Lower lobe of right lung (tissue), 2 donors: Measurements from ENCODE around the gene PDGFC. TPM values are rescaled to one million over a fixed set of nuclear protein-coding genes. Genes with fewer than 3 reads are reported as not detected.

ENCODE experiments used
- ATAC-seq, 2 donors: fragments of 200-7000 bp; cut with Tn5 transposase; one replicate each; pipeline ENCODE4 v1.9.1; 2020 to 2022; ENCODE audit warnings: mild to moderate bottlenecking in 2 of 2, moderate library complexity in 2 of 2
- DNase-seq: peaks from one replicate; pipeline ENCODE4 v3.0.0-alpha.2; 2020
- H3K27ac ChIP-seq: fragments of 200-600 bp; one replicate; pipeline ENCODE4 v1.8.0; 2022
- H3K27me3 ChIP-seq: fragments of 200-600 bp; one replicate; pipeline ENCODE4 v1.8.0; 2022; ENCODE audit warnings: low read depth
- H3K36me3 ChIP-seq: fragments of 200-600 bp; one replicate; pipeline ENCODE4 v1.8.0; 2022; ENCODE audit warnings: mild to moderate bottlenecking
- H3K4me1 ChIP-seq: fragments of 200-600 bp; one replicate; pipeline ENCODE4 v1.8.0; 2022
- H3K4me3 ChIP-seq: fragments of 200-600 bp; one replicate; pipeline ENCODE4 v1.8.0; 2022; ENCODE audit warnings: mild to moderate bottlenecking
- H3K9me3 ChIP-seq: fragments of 200-600 bp; one replicate; pipeline ENCODE4 v1.8.0; 2022
- intact Hi-C: fragments of 100-400 bp; cut with DNase I; formaldehyde crosslinking; loops from one replicate; pipeline ENCODE4 v1.11.0; 2022
- total RNA-seq: library from RNA; stranded (reverse); fragmentation: NEBNext Ultra II Directional; extraction: Animal tissue kit (Norgen Biotek cat#: 25700); gene quantifications from one replicate; pipeline ENCODE4 v1.2.1, GENCODE V29; 2021
- TF ChIP-seq, protein P1 (sequence below): fragments of 200-600 bp; IDR thresholded peaks from one replicate; pipeline ENCODE4 v1.8.0; 2022; ENCODE audit warnings: antibody characterized with exemption, mild to moderate bottlenecking
- donor health status: DM: no; HTN: yes; CAD: no; lungs with severe emphysema.

Gene PDGFC
- total RNA-seq, 1 donor from 2014 or later: 30.6 TPM

DNA sequence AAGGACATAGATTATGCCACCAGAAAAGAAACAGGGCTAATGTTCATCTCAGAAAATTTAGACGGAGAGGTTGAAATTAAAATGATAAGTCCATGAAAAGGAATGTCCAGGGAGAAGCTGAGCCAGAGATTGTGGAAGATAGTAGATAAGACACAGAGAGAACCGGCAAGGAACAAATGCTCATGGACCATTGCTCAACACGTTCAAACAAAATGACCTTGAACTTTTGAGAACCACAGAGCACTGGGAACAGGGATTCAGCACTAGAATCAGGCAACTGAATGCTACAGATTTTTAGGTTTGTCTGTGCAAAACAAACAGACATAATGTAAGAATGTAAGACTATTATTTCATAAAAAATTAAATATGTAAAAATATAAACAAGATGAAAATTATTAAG is 206.3 kb downstream of the PDGFC start:
- Histone ChIP-seq H3K9me3 (no peaks in the 10 kb centered on the region), H3K4me1 (peaks cover 4% of the 10 kb centered on the region), H3K27me3 (no peaks in the 10 kb centered on the region), H3K27ac (no peak overlapping the region), H3K4me3 (no peak overlapping the region), H3K36me3 (no peaks in the 10 kb centered on the region)
- DNase-seq: no peak
- TF ChIP-seq, protein P1, sequence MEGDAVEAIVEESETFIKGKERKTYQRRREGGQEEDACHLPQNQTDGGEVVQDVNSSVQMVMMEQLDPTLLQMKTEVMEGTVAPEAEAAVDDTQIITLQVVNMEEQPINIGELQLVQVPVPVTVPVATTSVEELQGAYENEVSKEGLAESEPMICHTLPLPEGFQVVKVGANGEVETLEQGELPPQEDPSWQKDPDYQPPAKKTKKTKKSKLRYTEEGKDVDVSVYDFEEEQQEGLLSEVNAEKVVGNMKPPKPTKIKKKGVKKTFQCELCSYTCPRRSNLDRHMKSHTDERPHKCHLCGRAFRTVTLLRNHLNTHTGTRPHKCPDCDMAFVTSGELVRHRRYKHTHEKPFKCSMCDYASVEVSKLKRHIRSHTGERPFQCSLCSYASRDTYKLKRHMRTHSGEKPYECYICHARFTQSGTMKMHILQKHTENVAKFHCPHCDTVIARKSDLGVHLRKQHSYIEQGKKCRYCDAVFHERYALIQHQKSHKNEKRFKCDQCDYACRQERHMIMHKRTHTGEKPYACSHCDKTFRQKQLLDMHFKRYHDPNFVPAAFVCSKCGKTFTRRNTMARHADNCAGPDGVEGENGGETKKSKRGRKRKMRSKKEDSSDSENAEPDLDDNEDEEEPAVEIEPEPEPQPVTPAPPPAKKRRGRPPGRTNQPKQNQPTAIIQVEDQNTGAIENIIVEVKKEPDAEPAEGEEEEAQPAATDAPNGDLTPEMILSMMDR: no peak
- intact Hi-C loops: no loop called here
- no peak for ATAC-seq

- TF ChIP-seq, protein P1: no peak
- H3K27ac ChIP-seq: no peak overlapping the region
- intact Hi-C loops: no loop called here
- H3K4me1 ChIP-seq: no peaks in the 10 kb centered on the region
- DNase-seq (no peak), ATAC-seq (no peak)
- H3K27me3 ChIP-seq: no peaks in the 10 kb centered on the region
- no peak overlapping the region for H3K4me3 ChIP-seq
- H3K9me3 ChIP-seq: no peaks in the 10 kb centered on the region
- no peaks in the 10 kb centered on the region for H3K36me3 ChIP-seq
Observed at GRCh38 chr4:156764846-156765245, 206.8 kb downstream of the PDGFC start.

DNA sequence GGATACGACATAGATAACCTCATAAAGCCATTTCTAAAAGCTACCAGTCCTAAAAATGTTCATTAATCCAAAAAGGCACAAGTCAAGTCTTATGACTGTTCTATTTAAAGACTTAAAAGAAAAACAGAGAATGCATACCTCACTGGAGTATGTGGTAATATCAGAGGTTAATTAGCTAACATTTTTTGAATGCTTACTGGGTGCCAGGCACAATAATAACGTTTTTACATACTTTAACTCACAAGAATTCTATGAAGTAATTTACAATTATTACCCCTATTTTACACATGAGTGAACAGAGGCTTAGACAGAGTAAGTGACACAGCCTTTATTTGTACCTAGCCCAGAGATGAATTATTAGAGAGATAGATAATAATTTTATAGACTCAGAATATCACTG is 207.5 kb downstream of the PDGFC start:
- no peak for DNase-seq
- no peaks in the 10 kb centered on the region for H3K27me3 ChIP-seq
- no peaks in the 10 kb centered on the region for H3K4me1 ChIP-seq
- H3K9me3 ChIP-seq: no peaks in the 10 kb centered on the region
- no peak for ATAC-seq
- H3K27ac ChIP-seq: no peak overlapping the region
- H3K4me3 ChIP-seq: no peak overlapping the region
- intact Hi-C loops: no loop called here
- H3K36me3 ChIP-seq: no peaks in the 10 kb centered on the region
- TF ChIP-seq, protein P1: no peak

GRCh38 chr4:156763511-156763910 is 208.1 kb downstream of the PDGFC start:
- Histone ChIP-seq H3K9me3 (no peaks in the 10 kb centered on the region), H3K36me3 (no peaks in the 10 kb centered on the region), H3K27me3 (no peaks in the 10 kb centered on the region), H3K27ac (no peak overlapping the region), H3K4me1 (no peaks in the 10 kb centered on the region), H3K4me3 (no peak overlapping the region)
- ATAC-seq (peak in 1 of 2 donors; percentile 52), DNase-seq (no peak)
- intact Hi-C loops: no loop called here
- TF ChIP-seq, protein P1: no peak

GRCh38 chr4:156762851-156763250 is 208.7 kb downstream of the PDGFC start:
- ATAC-seq: no peak
- TF ChIP-seq, protein P1: no peak

GRCh38 chr4:156756118-156756517 is 215.5 kb downstream of the PDGFC start:
- Histone ChIP-seq H3K27ac (no peak overlapping the region), H3K27me3 (no peaks in the 10 kb centered on the region), H3K4me3 (no peak overlapping the region), H3K4me1 (no peaks in the 10 kb centered on the region), H3K9me3 (no peaks in the 10 kb centered on the region), H3K36me3 (no peaks in the 10 kb centered on the region)
- intact Hi-C loops: no loop called here
- DNase-seq: no peak
- TF ChIP-seq, protein P1: no peak
- ATAC-seq: no peak

More at GRCh38 chr4:156762851-156763250, 208.7 kb downstream of the PDGFC start:
- Histone ChIP-seq H3K27ac (no peak overlapping the region), H3K4me3 (no peak overlapping the region), H3K36me3 (no peaks in the 10 kb centered on the region), H3K27me3 (no peaks in the 10 kb centered on the region), H3K4me1 (no peaks in the 10 kb centered on the region), H3K9me3 (no peaks in the 10 kb centered on the region)
- DNase-seq: no peak
- intact Hi-C loops: no loop called here
